Measurements from ENCODE around the gene TADA2A.

The TADA2A gene

DNA sequence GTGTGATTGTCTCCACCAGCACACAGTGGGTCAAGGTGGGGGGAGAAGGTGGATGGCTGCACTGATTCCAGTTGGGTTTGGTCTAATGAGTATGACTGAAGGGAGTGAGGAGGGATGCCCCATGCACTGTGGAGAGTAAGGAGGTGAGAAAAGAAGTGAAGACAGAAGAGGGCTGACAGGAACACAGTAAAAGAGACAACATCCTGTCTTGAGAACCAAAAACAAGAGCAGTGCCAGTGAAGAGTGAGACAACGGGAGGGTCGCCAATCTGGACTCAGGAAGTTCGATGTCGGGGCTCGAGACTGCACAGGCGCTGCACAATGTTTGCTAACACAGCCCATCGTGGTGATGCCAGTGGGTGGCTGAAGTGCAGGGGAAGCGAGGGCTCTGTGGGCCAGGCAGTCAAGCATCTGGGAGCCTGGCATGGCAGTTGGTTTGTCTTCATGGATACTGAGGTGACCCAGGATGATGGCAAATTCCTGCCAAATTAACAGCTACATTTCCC is 117.1 kb downstream of the TADA2A start:
- in situ Hi-C loops (cut with MboI; ENCODE audit: low pct_unique_long_range_greater_than_20kb, low sequenced_read_pairs, unreplicated experiment), result no loop called here
- DNase-seq (ENCODE audit: low spot score), result no peak
- TF ChIP-seq, protein P1, sequence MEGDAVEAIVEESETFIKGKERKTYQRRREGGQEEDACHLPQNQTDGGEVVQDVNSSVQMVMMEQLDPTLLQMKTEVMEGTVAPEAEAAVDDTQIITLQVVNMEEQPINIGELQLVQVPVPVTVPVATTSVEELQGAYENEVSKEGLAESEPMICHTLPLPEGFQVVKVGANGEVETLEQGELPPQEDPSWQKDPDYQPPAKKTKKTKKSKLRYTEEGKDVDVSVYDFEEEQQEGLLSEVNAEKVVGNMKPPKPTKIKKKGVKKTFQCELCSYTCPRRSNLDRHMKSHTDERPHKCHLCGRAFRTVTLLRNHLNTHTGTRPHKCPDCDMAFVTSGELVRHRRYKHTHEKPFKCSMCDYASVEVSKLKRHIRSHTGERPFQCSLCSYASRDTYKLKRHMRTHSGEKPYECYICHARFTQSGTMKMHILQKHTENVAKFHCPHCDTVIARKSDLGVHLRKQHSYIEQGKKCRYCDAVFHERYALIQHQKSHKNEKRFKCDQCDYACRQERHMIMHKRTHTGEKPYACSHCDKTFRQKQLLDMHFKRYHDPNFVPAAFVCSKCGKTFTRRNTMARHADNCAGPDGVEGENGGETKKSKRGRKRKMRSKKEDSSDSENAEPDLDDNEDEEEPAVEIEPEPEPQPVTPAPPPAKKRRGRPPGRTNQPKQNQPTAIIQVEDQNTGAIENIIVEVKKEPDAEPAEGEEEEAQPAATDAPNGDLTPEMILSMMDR (IDR thresholded peaks at IDR 0.05; ENCODE audit: extremely low read depth, insufficient read depth, missing control alignments), result no peak

DNA sequence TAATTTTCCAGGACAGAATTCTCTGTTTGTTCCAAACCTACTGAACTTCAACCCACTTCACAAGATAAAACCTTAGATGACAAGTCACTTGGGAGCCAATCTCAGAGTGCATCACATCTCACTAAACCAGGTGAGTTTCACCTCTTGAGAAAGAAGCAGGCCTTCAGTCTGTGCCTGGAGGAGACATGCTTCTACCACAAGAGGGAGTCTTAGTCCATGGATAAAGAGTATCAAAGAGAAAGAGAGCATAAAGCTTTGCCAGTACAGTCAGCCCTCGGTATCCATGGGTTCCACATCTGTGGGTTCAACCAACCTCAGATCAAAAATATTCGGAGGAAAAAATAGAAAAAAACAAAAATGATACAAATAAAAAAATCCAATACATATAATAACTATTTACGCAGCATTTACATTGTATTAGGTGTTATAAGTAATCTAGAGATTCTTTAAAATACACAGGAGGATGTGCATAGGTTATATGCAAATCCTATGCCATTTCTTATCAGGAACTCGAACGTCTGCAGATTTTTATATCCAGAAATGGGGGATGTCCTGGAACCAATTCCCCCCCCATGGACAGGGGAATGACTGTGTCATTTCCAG is 120.7 kb downstream of the TADA2A start:
- TF ChIP-seq, protein P1 (IDR thresholded peaks at IDR 0.05; ENCODE audit: extremely low read depth, insufficient read depth, missing control alignments), result peak; percentile 63
- in situ Hi-C loops (cut with MboI; ENCODE audit: low pct_unique_long_range_greater_than_20kb, low sequenced_read_pairs, unreplicated experiment), result no loop called here
- peak; percentile 39 for DNase-seq (ENCODE audit: low spot score)

Measured in GM13977 (cell line).